ENCODE data around the gene GSG1L.

Gene GSG1L

GRCh38 chr16:27918755-27919154, 144.8 kb downstream of the GSG1L start:
- Histone ChIP-seq H3K4me3 (no peak overlapping the region), H3K27ac (no peak overlapping the region)
- no peak for TF ChIP-seq CTCF (IDR thresholded peaks at IDR 0.05)
- no peak for DNase-seq (ENCODE audit: low spot score)

GRCh38 chr16:27917949-27918348, 145.6 kb downstream of the GSG1L start:
- DNase-seq (ENCODE audit: low spot score) = no peak
- Histone ChIP-seq H3K27ac (no peak overlapping the region), H3K4me3 (no peak overlapping the region)
- TF ChIP-seq CTCF (IDR thresholded peaks at IDR 0.05) = no peak

GRCh38 chr16:27911486-27911885, 152.0 kb downstream of the GSG1L start:
- H3K4me3 ChIP-seq = no peak overlapping the region
- TF ChIP-seq CTCF (IDR thresholded peaks at IDR 0.05) = no peak
- no peak for DNase-seq (ENCODE audit: low spot score)
- H3K27ac ChIP-seq = no peak overlapping the region

GRCh38 chr16:27907457-27907972, 156.0 kb downstream of the GSG1L start:
- Histone ChIP-seq H3K27ac (no peak overlapping the region), H3K4me3 (no peak overlapping the region)
- no peak for TF ChIP-seq CTCF (IDR thresholded peaks at IDR 0.05)
- no peak for DNase-seq (ENCODE audit: low spot score)

GRCh38 chr16:27906883-27907282, 156.6 kb downstream of the GSG1L start:
- no peak overlapping the region for H3K4me3 ChIP-seq
- H3K27ac ChIP-seq = no peak overlapping the region
- no peak for TF ChIP-seq CTCF (IDR thresholded peaks at IDR 0.05)
- no peak for DNase-seq (ENCODE audit: low spot score)

GRCh38 chr16:27903046-27903655, 160.4 kb downstream of the GSG1L start:
- no peak overlapping the region for H3K4me3 ChIP-seq
- no peak for TF ChIP-seq CTCF (IDR thresholded peaks at IDR 0.05)
- no peak overlapping the region for H3K27ac ChIP-seq
- DNase-seq (ENCODE audit: low spot score) = no peak

- TF ChIP-seq CTCF (IDR thresholded peaks at IDR 0.05) = no peak
- Histone ChIP-seq H3K4me3 (no peak overlapping the region), H3K27ac (no peak overlapping the region)
- DNase-seq (ENCODE audit: low spot score) = no peak
Measured at GRCh38 chr16:27902551-27902950, 161.0 kb downstream of the GSG1L start.

Data from coronary artery (tissue), 2 donors.